ENCODE results near the gene ZNF846.
"Not testable (repeated sequence)": the region's sequence is repeated elsewhere in the genome, so short reads cannot be mapped to it uniquely, and the experiment has no call there.

Gene ZNF846

GRCh38 chr19:9785367-9786331 is 17.1 kb upstream of the ZNF846 start:
- H3K4me2 ChIP-seq (ENCODE audit: low read depth, low read length, poor library complexity, severe bottlenecking): peak overlapping the region; percentile 96
- peak overlapping the region; percentile 76 for H3K9ac ChIP-seq (ENCODE audit: low read depth, low read length, poor library complexity, severe bottlenecking)
- peak overlapping the region; percentile 92 for H2AFZ ChIP-seq (ENCODE audit: low read length)

GRCh38 chr19:9784163-9784496 is 15.6 kb upstream of the ZNF846 start:
- H3K27me3 ChIP-seq (ENCODE audit: insufficient read depth, low read length, poor library complexity, severe bottlenecking); H3K9me3 ChIP-seq (ENCODE audit: insufficient read depth, low read depth, low read length); H4K20me1 ChIP-seq (ENCODE audit: insufficient read depth, low read length, poor library complexity, severe bottlenecking); H3K4me3 ChIP-seq (ENCODE audit: low read length, poor library complexity, severe bottlenecking); H3K79me2 ChIP-seq (ENCODE audit: insufficient read depth, low read length); H3K36me3 ChIP-seq (ENCODE audit: insufficient read depth, low read length); H3F3A ChIP-seq (ENCODE audit: low read depth); H2AFZ ChIP-seq (ENCODE audit: low read length); H3K9me2 ChIP-seq (replicated peaks; ENCODE audit: low read depth, low read length): not testable (repeated sequence)
- Histone ChIP-seq H3K4me1 (ENCODE audit: insufficient read depth, low read length, poor library complexity, severe bottlenecking) (peaks cover 12% of the 10 kb centered on the region), H3K4me2 (ENCODE audit: low read depth, low read length, poor library complexity, severe bottlenecking) (peak overlapping the region; percentile 96), H3K9ac (ENCODE audit: low read depth, low read length, poor library complexity, severe bottlenecking) (peak overlapping the region; percentile 76)

More at GRCh38 chr19:9785367-9786331, 17.1 kb upstream of the ZNF846 start:
- Histone ChIP-seq H3K9me3 (ENCODE audit: insufficient read depth, low read depth, low read length) (no peaks in the 10 kb centered on the region), H4K20me1 (ENCODE audit: insufficient read depth, low read length, poor library complexity, severe bottlenecking) (no peaks in the 10 kb centered on the region), H3K4me3 (ENCODE audit: low read length, poor library complexity, severe bottlenecking) (peak overlapping the region; percentile 85), H3K27me3 (ENCODE audit: insufficient read depth, low read length, poor library complexity, severe bottlenecking) (no peaks in the 10 kb centered on the region), H3K9me2 (replicated peaks; ENCODE audit: low read depth, low read length) (no peaks in the 10 kb centered on the region), H3K79me2 (ENCODE audit: insufficient read depth, low read length) (peaks cover 7% of the 10 kb centered on the region; the same call in 1 of the 2 replicates), H3K4me1 (ENCODE audit: insufficient read depth, low read length, poor library complexity, severe bottlenecking) (peaks cover 12% of the 10 kb centered on the region), H3K36me3 (ENCODE audit: insufficient read depth, low read length) (no peaks in the 10 kb centered on the region), H3F3A (ENCODE audit: low read depth) (no peaks in the 10 kb centered on the region)
- TF ChIP-seq CTCF (conservative IDR thresholded peaks at IDR 0.05; ENCODE audit: low read length) (no peak), EZH2phosphoT487 (IDR thresholded peaks at IDR 0.05; ENCODE audit: borderline replicate concordance) (no peak)

GRCh38 chr19:9782338-9782737 is 13.8 kb upstream of the ZNF846 start:
- Histone ChIP-seq H3F3A (ENCODE audit: low read depth) (no peaks in the 10 kb centered on the region), H3K4me1 (ENCODE audit: insufficient read depth, low read length, poor library complexity, severe bottlenecking) (peaks cover 12% of the 10 kb centered on the region), H3K4me3 (ENCODE audit: low read length, poor library complexity, severe bottlenecking) (no peak overlapping the region), H3K9me3 (ENCODE audit: insufficient read depth, low read depth, low read length) (no peaks in the 10 kb centered on the region), H4K20me1 (ENCODE audit: insufficient read depth, low read length, poor library complexity, severe bottlenecking) (no peaks in the 10 kb centered on the region), H3K27me3 (ENCODE audit: insufficient read depth, low read length, poor library complexity, severe bottlenecking) (no peaks in the 10 kb centered on the region), H3K36me3 (ENCODE audit: insufficient read depth, low read length) (no peaks in the 10 kb centered on the region), H3K79me2 (ENCODE audit: insufficient read depth, low read length) (peaks cover 7% of the 10 kb centered on the region; the same call in 1 of the 2 replicates), H3K9ac (ENCODE audit: low read depth, low read length, poor library complexity, severe bottlenecking) (no peak overlapping the region), H3K9me2 (replicated peaks; ENCODE audit: low read depth, low read length) (no peaks in the 10 kb centered on the region), H2AFZ (ENCODE audit: low read length) (no peak overlapping the region), H3K4me2 (ENCODE audit: low read depth, low read length, poor library complexity, severe bottlenecking) (no peak overlapping the region)
- TF ChIP-seq EZH2phosphoT487 (IDR thresholded peaks at IDR 0.05; ENCODE audit: borderline replicate concordance): no peak
- no peak for TF ChIP-seq CTCF (conservative IDR thresholded peaks at IDR 0.05; ENCODE audit: low read length)

Data from Loucy (cell line).